ENCODE data around the gene SHOC1. TPM values are rescaled to one million over a fixed set of nuclear protein-coding genes. Genes with fewer than 3 reads are reported as not detected.

Gene SHOC1
- total RNA-seq, 1 donor from 2014 or later, result 0.15 TPM

GRCh38 chr9:111752455-111752854, 42.3 kb downstream of the SHOC1 start:
- intact Hi-C loops (cut with DNase I), result no loop called here
- ATAC-seq, result no peak

More at GRCh38 chr9:111752455-111752854, 42.3 kb downstream of the SHOC1 start:
- Histone ChIP-seq H3K9me3 (peaks cover 11% of the 10 kb centered on the region), H3K27ac (no peak overlapping the region), H3K27me3 (ENCODE audit: low read depth) (no peaks in the 10 kb centered on the region), H3K4me3 (no peak overlapping the region), H3K36me3 (no peaks in the 10 kb centered on the region), H3K4me1 (no peaks in the 10 kb centered on the region)
- DNase-seq, result no peak
- no peak for TF ChIP-seq CTCF (IDR thresholded peaks at IDR 0.05)

Other genes with a start within 250 kb of the SHOC1 start
- 42.7 TPM for gene PTGR1, start 195.3 kb downstream of the SHOC1 start, total RNA-seq
- 4.7 TPM for gene DNAJC25, start 163.6 kb downstream of the SHOC1 start, total RNA-seq
- 50.0 TPM for gene GNG10, start 133.3 kb downstream of the SHOC1 start, total RNA-seq
- gene UGCG, start 101.9 kb upstream of the SHOC1 start, total RNA-seq, result 41.3 TPM